Body of pancreas (tissue), 4 donors: ENCODE measurements around the gene ANKRD33B.

Experiments
- POLR2A ChIP-seq, 3 donors: fragments of 450-650 bp; IDR thresholded peaks; one replicate each; pipeline ENCODE4 v1.6.1; 2016; ENCODE audit warnings: antibody characterized with exemption in 3 of 3, mild to moderate bottlenecking in 2 of 3
- TF ChIP-seq, protein P1 (sequence below), 7 experiments: fragments of 450-650 bp in 4 of 7; fragments of 200-600 bp in 3 of 7; sonication (generic) in 3 of 7; IDR thresholded peaks; one replicate each; pipeline ENCODE4 v1.5.1; 2016 to 2019; ENCODE audit warnings: antibody characterized with exemption in 7 of 7

DNA sequence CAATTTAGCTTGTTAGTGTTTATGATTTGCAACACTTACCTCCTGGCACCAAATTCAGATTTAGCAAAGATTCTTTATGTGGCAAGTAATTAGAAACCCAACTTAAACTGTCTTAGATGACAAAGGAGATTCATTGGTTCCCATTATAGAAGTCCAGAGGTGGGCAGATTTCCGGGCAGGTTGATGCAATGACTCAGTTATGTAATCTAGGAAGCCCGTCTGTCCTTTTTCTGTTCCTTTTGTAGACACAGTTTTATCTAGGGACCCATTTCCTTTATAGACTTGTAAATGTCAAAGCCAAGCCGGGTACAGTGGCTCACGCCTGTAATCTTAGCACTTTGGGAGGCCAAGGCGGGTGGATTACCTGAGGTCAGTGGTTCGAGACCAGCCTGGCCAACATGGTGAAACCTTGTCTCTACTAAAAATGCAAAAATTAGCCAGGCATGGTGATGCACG is 20.3 kb upstream of the ANKRD33B start:
- TF ChIP-seq, protein P1, sequence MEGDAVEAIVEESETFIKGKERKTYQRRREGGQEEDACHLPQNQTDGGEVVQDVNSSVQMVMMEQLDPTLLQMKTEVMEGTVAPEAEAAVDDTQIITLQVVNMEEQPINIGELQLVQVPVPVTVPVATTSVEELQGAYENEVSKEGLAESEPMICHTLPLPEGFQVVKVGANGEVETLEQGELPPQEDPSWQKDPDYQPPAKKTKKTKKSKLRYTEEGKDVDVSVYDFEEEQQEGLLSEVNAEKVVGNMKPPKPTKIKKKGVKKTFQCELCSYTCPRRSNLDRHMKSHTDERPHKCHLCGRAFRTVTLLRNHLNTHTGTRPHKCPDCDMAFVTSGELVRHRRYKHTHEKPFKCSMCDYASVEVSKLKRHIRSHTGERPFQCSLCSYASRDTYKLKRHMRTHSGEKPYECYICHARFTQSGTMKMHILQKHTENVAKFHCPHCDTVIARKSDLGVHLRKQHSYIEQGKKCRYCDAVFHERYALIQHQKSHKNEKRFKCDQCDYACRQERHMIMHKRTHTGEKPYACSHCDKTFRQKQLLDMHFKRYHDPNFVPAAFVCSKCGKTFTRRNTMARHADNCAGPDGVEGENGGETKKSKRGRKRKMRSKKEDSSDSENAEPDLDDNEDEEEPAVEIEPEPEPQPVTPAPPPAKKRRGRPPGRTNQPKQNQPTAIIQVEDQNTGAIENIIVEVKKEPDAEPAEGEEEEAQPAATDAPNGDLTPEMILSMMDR (IDR thresholded peaks at IDR 0.05), result no peak
- no peak for TF ChIP-seq POLR2A (IDR thresholded peaks at IDR 0.05)
